Esophagus (tissue), 2 donors: ENCODE results near the gene FHIT. TPM values are rescaled to one million over a fixed set of nuclear protein-coding genes. Genes with fewer than 3 reads are reported as not detected.

Source experiments
- H3K27ac ChIP-seq, 2 donors: one replicate each; pipeline ENCODE4 v1.5.1; 2013; ENCODE audit warnings: low read depth in 2 of 2, mild to moderate bottlenecking in 2 of 2, inconsistent platforms in 1 of 2, low read length in 1 of 2, moderate library complexity in 1 of 2
- H3K27me3 ChIP-seq, 2 donors: one replicate each; pipeline ENCODE4 v1.6.1; 2013; ENCODE audit warnings: low read length in 2 of 2, control low read depth in 1 of 2, mild to moderate bottlenecking in 1 of 2; ENCODE audit not compliant: insufficient read depth in 2 of 2, control insufficient read depth in 1 of 2
- H3K36me3 ChIP-seq, 2 donors: one replicate each; pipeline ENCODE4 v1.6.1; 2013; ENCODE audit warnings: low read length in 1 of 2; ENCODE audit not compliant: control insufficient read depth in 2 of 2, insufficient read depth in 2 of 2
- H3K4me1 ChIP-seq, 2 donors: one replicate each; pipeline ENCODE4 v1.6.1; 2013; ENCODE audit warnings: low read length in 1 of 2; ENCODE audit not compliant: control insufficient read depth in 2 of 2, insufficient read depth in 2 of 2
- H3K4me3 ChIP-seq, 2 donors: one replicate each; pipeline ENCODE4 v1.5.1; 2013; ENCODE audit warnings: low read length in 2 of 2, mild to moderate bottlenecking in 2 of 2, low read depth in 1 of 2, moderate library complexity in 1 of 2
- H3K9me3 ChIP-seq, 2 donors: one replicate each; pipeline ENCODE4 v1.6.1; 2013; ENCODE audit warnings: mild to moderate bottlenecking in 2 of 2, low read depth in 1 of 2, low read length in 1 of 2, moderate library complexity in 1 of 2; ENCODE audit not compliant: control insufficient read depth in 2 of 2, insufficient read depth in 1 of 2
- WGBS, 2 donors: extraction: QIAGEN DNeasy Blood & Tissue Kit; methylation state at CpG; one replicate each; pipeline ENCODE4 v1.1.7; 2013; 5-methylcytosine and 5-hydroxymethylcytosine counted together
- polyA plus RNA-seq, 2 donors: library from polyadenylated mRNA; stranded (reverse); fragments of 200-250 nt; gene quantifications; one replicate each; pipeline ENCODE4 v1.2.3, GENCODE V29; 2013
- donor health status: healthy with polysubstance abuse.
- donor health status: Bipolar disorder and iron deficiency.

Gene FHIT
- polyA plus RNA-seq, 2 donors: 3.4 to 5.0 TPM

DNA sequence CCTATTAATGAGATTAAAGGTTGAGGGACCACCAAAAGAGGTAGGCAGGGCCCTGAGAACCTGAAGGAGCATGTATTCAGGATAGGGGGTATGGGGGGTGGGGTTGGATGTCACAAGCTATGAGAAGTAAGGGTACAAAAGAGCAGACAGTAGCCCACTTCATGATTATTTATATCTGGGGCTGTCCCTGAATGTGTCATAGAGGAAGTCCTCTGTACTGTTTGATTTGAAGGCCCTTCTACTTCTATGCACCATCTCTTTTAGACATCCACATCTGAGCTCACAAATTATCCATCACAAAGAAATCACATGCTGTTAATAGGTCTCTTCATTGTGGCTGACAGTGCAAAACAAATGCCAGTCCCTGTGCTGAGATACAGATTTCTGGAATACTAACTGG is 68.6 kb downstream of the FHIT start:
- H3K36me3 ChIP-seq: no peaks in the 10 kb centered on the region
- no peak overlapping the region for H3K27ac ChIP-seq
- H3K27me3 ChIP-seq: no peaks in the 10 kb centered on the region
- peaks cover 0 to 5% of the 10 kb centered on the region in 2 donors for H3K4me1 ChIP-seq
- H3K9me3 ChIP-seq: no peaks in the 10 kb centered on the region
- no peak overlapping the region for H3K4me3 ChIP-seq

DNA sequence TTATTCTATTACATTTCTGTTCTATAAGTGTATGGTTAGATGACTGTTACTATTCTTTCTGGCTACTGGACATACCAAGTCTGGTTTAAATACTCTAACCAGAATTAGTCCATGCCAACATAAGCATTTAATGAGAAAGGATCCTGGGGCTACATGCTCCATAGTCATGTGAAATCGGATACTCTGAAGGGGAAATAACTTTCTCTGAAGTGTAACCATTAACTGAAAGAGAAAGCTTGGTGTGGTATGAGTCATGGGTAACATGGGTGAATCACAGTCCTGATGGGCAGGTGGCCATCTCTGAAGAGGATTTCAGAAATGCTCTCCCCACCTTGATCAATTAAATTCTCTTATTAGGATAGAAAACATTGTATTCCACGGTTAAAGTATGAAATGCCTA is 69.4 kb downstream of the FHIT start:
- Histone ChIP-seq H3K27me3 (no peaks in the 10 kb centered on the region), H3K4me3 (no peak overlapping the region), H3K9me3 (no peaks in the 10 kb centered on the region), H3K4me1 (peaks cover 0 to 5% of the 10 kb centered on the region in 2 donors), H3K36me3 (no peaks in the 10 kb centered on the region), H3K27ac (no peak overlapping the region)
- WGBS, 2 donors: 42 to 50% methylated on average over 2 of the region's 2 CpGs

- Histone ChIP-seq H3K27me3 (no peaks in the 10 kb centered on the region), H3K27ac (no peak overlapping the region), H3K9me3 (no peaks in the 10 kb centered on the region), H3K36me3 (no peaks in the 10 kb centered on the region), H3K4me1 (no peaks in the 10 kb centered on the region), H3K4me3 (no peak overlapping the region)
- WGBS, 2 donors: 45 to 48% methylated on average over 2 of the region's 2 CpGs
Measured at GRCh38 chr3:61180206-61180605, 71.0 kb downstream of the FHIT start.

GRCh38 chr3:61178167-61178566 is 73.1 kb downstream of the FHIT start:
- no peaks in the 10 kb centered on the region for H3K4me1 ChIP-seq
- no peaks in the 10 kb centered on the region for H3K27me3 ChIP-seq
- no peak overlapping the region for H3K27ac ChIP-seq
- H3K4me3 ChIP-seq: no peak overlapping the region
- H3K36me3 ChIP-seq: no peaks in the 10 kb centered on the region
- WGBS, 2 donors: 89 to 90% methylated on average over 3 of the region's 3 CpGs
- no peaks in the 10 kb centered on the region for H3K9me3 ChIP-seq

GRCh38 chr3:61177450-61177849 is 73.8 kb downstream of the FHIT start:
- Histone ChIP-seq H3K4me3 (no peak overlapping the region), H3K36me3 (no peaks in the 10 kb centered on the region), H3K9me3 (no peaks in the 10 kb centered on the region), H3K4me1 (no peaks in the 10 kb centered on the region), H3K27me3 (no peaks in the 10 kb centered on the region), H3K27ac (no peak overlapping the region)
- WGBS, 2 donors: 66 to 75% methylated on average over 2 of the region's 2 CpGs

DNA sequence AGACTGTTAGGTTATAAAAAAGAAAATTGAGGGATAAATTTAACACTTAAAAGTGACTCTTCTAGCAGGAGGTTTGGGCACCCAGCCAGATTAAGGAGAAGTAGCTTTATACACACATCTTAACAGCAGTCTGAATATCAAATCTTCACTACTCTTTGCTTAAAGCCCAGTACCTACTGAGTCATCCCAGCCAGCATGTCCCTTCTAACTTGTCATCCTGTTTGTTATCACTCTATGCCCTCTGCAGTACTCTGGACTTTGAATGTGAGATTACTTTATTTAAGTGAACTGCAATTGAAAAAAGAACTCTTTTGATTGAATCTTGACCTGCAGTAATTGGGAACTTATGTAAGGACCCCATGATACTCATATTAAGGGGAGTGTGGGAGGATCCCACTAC is 77.6 kb downstream of the FHIT start:
- H3K4me3 ChIP-seq: no peak overlapping the region
- no peaks in the 10 kb centered on the region for H3K4me1 ChIP-seq
- H3K27me3 ChIP-seq: no peaks in the 10 kb centered on the region
- no peak overlapping the region for H3K27ac ChIP-seq
- H3K36me3 ChIP-seq: no peaks in the 10 kb centered on the region
- H3K9me3 ChIP-seq: no peaks in the 10 kb centered on the region

DNA sequence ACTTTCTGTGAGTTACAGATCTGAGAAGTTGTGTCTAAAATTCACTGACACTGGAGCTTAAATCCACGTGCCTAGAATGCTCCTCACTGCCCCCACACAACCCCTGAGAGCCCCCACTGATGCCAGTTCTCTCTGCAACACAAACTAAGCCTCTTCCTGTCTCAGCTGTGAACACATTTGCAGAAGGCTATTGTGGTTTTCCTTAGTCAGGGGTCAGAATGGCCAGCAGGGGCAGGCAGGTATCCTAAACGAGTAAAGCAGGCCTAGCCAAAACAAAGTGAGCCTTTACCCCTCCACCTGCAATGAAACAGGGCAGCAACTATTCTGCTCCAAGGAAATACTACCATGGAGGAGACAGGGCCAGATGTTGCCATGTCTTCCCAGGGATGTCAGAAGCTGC is 78.6 kb downstream of the FHIT start:
- H3K9me3 ChIP-seq: no peaks in the 10 kb centered on the region
- no peaks in the 10 kb centered on the region for H3K4me1 ChIP-seq
- no peaks in the 10 kb centered on the region for H3K27me3 ChIP-seq
- no peak overlapping the region for H3K4me3 ChIP-seq
- H3K27ac ChIP-seq: no peak overlapping the region
- 51 to 59% methylated on average over 2 of the region's 2 CpGs for WGBS, 2 donors
- no peaks in the 10 kb centered on the region for H3K36me3 ChIP-seq

DNA sequence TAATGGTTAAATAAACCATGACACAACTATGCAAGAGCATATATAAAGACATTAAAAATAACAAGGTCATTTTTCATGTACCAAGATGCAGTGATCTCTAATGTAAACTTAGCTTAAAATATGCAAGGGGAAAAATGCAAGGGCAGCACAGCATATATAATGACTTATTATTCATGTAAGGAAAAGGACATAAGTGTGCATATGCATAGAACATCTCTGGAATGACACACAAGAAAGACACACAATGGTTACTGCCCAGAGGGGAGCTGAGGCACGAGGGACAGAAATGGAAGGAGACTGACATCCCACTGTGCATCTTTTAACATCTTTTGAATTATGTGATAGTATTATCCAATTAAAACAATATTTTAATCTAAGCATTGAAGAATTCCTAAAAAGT is 79.0 kb downstream of the FHIT start:
- no peak overlapping the region for H3K4me3 ChIP-seq
- no peaks in the 10 kb centered on the region for H3K9me3 ChIP-seq
- H3K27me3 ChIP-seq: no peaks in the 10 kb centered on the region
- H3K27ac ChIP-seq: no peak overlapping the region
- WGBS, 2 donors: 82 to 93% methylated on average over 1 of the region's 1 CpG
- no peaks in the 10 kb centered on the region for H3K36me3 ChIP-seq
- no peaks in the 10 kb centered on the region for H3K4me1 ChIP-seq

GRCh38 chr3:61169621-61170251 is 81.5 kb downstream of the FHIT start:
- WGBS, 2 donors: 87 to 93% methylated on average over 2 of the region's 2 CpGs
- Histone ChIP-seq H3K36me3 (no peaks in the 10 kb centered on the region), H3K27me3 (peaks cover 0 to 3% of the 10 kb centered on the region in 2 donors), H3K9me3 (no peaks in the 10 kb centered on the region), H3K27ac (no peak overlapping the region), H3K4me1 (no peaks in the 10 kb centered on the region), H3K4me3 (no peak overlapping the region)

- H3K4me3 ChIP-seq: no peak overlapping the region
- no peaks in the 10 kb centered on the region for H3K4me1 ChIP-seq
- no peaks in the 10 kb centered on the region for H3K9me3 ChIP-seq
- 90 to 94% methylated on average over 3 of the region's 3 CpGs for WGBS, 2 donors
- H3K27ac ChIP-seq: no peak overlapping the region
- H3K36me3 ChIP-seq: no peaks in the 10 kb centered on the region
- peaks cover 0 to 3% of the 10 kb centered on the region in 2 donors for H3K27me3 ChIP-seq
Measured at GRCh38 chr3:61168286-61168685, 83.0 kb downstream of the FHIT start.
